NCI-H128 (cell line): ENCODE data around the gene ADD3.
"Not testable (repeated sequence)": the region's sequence is repeated elsewhere in the genome, so short reads cannot be mapped to it uniquely, and the experiment has no call there.

Experiments
- DNase-seq: peaks from one replicate; lab custom pipeline; 2025; ENCODE audit not compliant: unreplicated experiment; lab: John Stamatoyannopoulos, UW

Gene ADD3

DNA sequence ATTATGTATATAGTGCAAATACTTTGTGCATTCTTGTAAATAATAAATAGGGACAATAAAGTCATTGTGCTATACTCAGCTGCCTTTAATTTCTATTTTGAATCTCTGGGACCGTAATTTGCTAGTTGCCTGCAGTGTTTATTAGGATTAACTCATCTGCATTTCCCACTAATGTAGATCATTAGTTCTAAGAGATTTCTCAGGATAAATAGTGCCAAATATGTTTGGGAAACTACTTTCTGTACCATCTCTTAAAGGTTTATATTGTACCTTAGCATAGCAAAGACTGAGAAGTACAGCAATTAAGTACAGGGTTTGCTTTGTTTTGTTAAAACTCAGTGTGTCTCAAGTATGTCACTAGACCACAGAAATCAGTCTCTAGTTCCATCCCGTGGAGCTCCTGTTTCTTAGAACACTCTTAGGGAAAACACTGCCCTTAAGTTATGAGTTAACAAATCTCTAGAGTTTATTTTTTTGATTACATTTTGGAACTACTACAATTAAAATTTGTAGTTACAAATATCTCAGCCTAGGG lies 26.0 kb downstream of the ADD3 start:
- DNase-seq: no peak

- no peak for DNase-seq
Observed at GRCh38 chr10:110034596-110034995, 26.8 kb downstream of the ADD3 start.

GRCh38 chr10:110035070-110035921 lies 27.5 kb downstream of the ADD3 start:
- no peak for DNase-seq

DNA sequence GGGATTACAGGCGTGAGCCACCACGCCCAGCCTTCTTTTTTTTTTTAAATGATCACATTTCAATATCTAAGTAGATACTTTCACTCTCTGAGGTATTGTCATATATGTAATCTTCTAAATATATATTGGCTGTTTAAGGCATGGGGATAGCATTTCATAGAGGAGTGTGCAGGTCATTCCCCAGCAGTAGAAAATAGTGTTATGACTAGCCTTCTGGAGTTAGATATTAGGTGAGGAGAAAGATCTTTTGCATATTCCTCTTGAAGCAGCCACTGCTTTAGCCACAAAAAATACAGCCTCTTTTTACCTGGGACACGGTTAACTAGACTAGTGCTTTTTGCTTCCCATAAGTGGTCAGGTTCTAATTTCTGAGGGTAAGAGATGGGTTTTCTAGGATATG lies 28.9 kb downstream of the ADD3 start:
- no peak for DNase-seq

GRCh38 chr10:110039254-110039653 lies 31.5 kb downstream of the ADD3 start:
- DNase-seq: no peak

DNA sequence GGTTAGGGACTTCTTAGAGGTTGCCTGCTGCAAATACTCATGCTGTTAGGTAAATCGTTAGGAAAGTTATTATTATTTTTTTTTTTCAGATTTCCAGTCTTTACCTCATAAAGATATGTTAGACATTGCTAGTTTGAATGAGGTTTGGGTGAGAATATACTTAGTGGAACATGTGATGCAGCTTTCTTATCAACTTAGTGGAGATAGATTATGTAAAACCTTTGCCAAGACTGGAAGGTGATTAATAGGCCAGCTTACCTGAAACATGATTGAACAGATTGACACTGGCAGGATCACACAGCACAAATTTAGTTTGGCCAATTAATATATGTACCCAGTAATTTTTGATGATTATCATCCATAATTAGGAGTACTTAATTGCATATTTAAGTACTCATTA lies 32.3 kb downstream of the ADD3 start:
- no peak for DNase-seq

GRCh38 chr10:110040767-110041478 lies 33.1 kb downstream of the ADD3 start:
- no peak for DNase-seq

DNA sequence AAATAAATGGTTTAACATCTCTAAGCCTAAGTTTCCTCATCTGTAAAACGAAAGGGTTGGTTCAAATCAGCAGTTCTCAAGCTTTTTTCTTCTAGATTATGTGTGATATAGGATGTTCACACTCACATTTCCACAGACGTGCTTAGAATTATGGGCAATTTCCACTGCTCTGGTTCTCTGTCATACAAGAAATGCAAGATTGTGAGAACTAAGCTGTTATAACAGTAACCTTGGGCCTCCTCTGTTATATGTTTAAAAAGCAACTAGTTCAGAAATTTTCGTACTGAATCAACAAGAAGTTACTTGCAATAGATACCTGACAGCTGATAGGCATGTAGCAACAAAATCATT lies 33.7 kb downstream of the ADD3 start:
- no peak for DNase-seq

DNA sequence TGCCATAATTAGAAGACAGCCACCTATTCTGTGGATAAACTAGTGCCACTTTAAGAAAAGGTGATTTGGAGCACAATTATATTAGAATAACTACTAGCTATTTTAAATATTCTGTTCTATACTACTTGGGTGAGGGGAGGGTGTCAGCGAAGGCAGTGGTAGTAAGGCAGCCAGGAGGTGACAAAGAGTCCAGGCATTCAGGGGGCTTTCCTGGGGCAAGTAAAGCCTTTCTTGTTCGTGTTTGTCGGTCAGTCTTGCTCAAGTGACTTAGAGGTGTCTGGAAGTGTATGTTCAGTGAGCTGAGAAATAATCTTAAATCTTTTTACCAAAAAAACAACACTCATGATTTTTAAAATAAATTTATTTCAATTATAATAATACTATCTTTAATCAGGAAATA lies 34.4 kb downstream of the ADD3 start:
- no peak for DNase-seq

- DNase-seq: no peak
Observed at GRCh38 chr10:110042891-110043290, 35.1 kb downstream of the ADD3 start.

DNA sequence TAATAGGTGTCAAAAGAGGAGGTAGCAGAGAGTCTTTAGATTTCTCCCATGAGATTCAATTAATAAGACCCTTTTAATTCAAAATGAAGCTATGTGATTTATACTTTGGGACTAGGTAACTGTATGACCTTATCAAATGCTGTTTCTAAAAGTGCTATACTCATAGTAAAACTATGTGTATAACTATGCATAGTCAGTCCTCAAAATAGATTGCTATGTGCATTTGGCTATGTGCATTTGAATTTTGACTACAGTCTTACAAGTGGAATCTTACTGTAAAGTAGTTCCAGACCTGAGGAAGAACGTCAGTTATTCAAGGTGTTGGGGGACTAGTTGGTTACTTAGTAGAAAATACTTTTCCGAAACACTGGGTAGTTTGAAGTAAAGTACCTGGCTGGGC lies 36.9 kb downstream of the ADD3 start:
- DNase-seq: no peak

GRCh38 chr10:110045772-110046171 lies 38.0 kb downstream of the ADD3 start:
- DNase-seq: no peak

- not testable (repeated sequence) for DNase-seq
Observed at GRCh38 chr10:110048145-110048544, 40.4 kb downstream of the ADD3 start.

DNA sequence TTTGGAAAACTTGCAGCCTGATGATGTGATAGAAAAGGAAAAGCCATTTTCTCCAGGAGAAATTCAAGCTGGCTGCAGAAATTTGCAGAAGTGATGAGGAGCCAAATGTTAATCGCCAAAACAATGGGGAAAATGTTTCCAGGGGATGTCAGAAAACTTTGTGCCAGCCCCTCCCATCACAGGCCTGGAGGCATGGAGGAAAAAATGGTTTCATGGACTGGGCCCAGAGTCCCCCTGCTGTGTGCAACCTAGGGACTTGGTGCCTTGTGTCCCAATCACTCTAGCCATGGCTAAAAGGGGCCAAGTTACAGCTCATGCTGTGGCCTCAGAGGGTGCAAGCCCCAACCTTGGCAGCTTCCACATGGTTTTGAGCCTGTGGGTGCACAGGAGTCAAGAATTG lies 41.0 kb downstream of the ADD3 start:
- DNase-seq: no peak

DNA sequence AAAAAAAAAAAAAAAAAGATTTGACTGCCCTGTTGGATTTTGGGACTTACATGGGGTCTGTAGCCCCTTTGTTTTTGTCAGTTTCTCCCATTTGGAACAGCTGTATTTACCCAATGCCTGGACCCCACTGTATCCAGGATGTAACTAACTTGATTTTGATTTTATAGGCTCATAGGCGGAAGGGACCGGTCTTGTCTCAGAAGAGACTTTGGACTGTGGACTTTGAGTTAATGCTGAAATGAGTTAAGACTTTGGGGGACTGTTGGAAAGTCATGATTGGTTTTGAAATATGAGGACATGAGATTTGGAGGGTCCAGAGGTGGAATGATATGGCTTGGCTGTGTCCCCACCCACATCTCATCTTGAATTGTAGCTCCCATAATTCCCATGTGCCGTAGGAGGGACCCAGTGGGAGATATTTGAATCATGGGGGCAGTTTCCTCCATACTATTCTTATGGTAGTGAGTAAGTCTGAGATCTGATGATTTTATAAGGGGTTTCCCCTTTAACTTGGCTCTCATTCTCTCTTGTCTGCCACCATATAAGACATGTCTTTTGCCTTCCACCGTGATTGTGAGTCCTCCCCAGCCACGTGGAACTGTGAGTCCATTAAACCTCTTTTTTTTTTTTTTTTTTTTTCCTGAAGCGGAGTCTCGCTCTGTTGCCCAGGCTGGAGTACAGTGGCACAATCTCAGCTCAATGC lies 42.3 kb downstream of the ADD3 start:
- DNase-seq: not testable (repeated sequence)

DNA sequence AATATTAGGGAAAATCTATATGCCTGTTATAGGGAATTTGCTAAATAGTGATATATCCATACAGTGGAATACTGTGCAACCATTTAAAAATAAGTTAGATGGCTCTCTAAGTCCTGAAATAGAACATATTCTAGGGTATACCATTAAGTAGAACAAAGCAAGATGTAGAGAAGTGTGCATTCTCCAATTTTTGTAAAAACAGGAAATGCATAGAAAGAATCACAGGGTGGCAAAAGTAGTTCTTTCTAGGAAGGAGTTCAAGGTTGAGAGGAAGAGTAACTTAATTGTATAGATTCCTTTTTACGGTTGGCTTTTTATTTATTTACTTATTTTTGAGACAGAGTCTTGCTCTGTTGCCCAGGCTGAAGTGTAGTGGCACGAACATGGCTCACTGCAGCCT lies 43.7 kb downstream of the ADD3 start:
- DNase-seq: no peak

DNA sequence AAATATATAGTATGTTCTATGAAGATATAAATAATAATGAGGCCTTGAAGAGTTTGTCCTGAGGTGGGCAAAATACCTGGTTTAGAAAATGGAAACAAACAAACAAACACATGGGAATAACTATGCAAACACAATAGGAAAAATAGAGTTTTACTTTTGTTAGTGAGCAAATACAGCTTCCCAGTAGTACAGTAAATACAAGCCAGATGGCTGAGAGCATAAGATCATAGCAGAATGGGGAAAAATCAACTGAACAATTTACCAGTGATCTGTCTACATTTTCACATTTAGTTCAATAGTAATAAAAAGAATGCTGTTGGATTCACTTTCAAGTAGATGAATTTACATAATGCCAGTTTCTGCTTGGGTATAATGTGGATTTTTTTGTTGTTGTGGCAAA lies 45.1 kb downstream of the ADD3 start:
- no peak for DNase-seq

- DNase-seq: no peak
Observed at GRCh38 chr10:110056822-110057221, 49.0 kb downstream of the ADD3 start.

- DNase-seq: no peak
Observed at GRCh38 chr10:110057456-110057855, 49.7 kb downstream of the ADD3 start.

GRCh38 chr10:110058212-110058611 lies 50.4 kb downstream of the ADD3 start:
- DNase-seq: no peak

DNA sequence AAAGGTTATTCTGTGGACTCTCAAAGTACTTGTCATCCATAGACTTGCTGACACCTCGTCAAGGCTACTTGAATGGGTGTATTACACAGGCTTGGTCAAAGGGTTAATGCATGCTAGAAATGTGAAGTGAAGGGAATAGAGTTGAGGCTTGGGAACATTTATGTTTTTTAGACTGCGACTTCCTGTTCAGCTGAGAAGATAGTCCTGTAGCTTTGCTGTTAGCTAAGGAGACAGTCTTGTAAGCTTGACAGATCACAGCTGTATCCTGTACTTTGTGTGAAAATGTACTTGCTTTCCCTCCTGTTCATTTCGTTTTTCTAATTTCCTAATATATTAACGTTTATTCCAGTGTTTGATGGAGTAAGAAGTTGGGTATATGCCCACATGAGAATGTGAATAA lies 52.1 kb downstream of the ADD3 start:
- no peak for DNase-seq

GRCh38 chr10:110061687-110062086 lies 53.9 kb downstream of the ADD3 start:
- no peak for DNase-seq
